Mesenchymal stem cell (in vitro differentiated cells and primary cell): ENCODE measurements around the gene LIMS1.

Experiments used
- DNase-seq: peaks from one replicate; pipeline ENCODE4 v3.0.0-alpha.2; 2013
- H2AFZ ChIP-seq: one replicate; pipeline ENCODE4 v1.6.1; 2013; ENCODE audit warnings: low read depth, mild to moderate bottlenecking, control low read depth, inconsistent platforms, low read length, moderate library complexity
- H2AK5ac ChIP-seq: 2 replicates; pipeline ENCODE4 v1.6.1; 2013; ENCODE audit warnings: low read length, moderate library complexity, mild to moderate bottlenecking, inconsistent platforms; ENCODE audit not compliant: severe bottlenecking
- H2BK120ac ChIP-seq: one replicate; pipeline ENCODE4 v1.6.1; 2013; ENCODE audit warnings: low read depth, mild to moderate bottlenecking, inconsistent platforms, low read length, moderate library complexity
- H2BK12ac ChIP-seq, 2 experiments: one replicate each; pipeline ENCODE4 v1.6.1; 2013; ENCODE audit warnings: inconsistent platforms in 2 of 2, low read length in 2 of 2, mild to moderate bottlenecking in 2 of 2, moderate library complexity in 2 of 2, control low read depth in 1 of 2
- H2BK15ac ChIP-seq: one replicate; pipeline ENCODE4 v1.6.1; 2013; ENCODE audit warnings: mild to moderate bottlenecking, low read depth, inconsistent platforms; ENCODE audit not compliant: poor library complexity, severe bottlenecking
- H2BK5ac ChIP-seq: 2 replicates; pipeline ENCODE4 v1.6.1; 2013; ENCODE audit warnings: low read depth, mild to moderate bottlenecking, low read length, control low read depth, inconsistent platforms; ENCODE audit not compliant: poor library complexity, severe bottlenecking
- H3K14ac ChIP-seq, 2 experiments: one replicate each; pipeline ENCODE4 v1.6.1; 2013; ENCODE audit warnings: inconsistent platforms in 2 of 2, low read length in 2 of 2, control low read depth in 1 of 2, mild to moderate bottlenecking in 1 of 2, moderate library complexity in 1 of 2
- H3K18ac ChIP-seq, 2 experiments: one replicate each; pipeline ENCODE4 v1.6.1; 2013; ENCODE audit warnings: inconsistent platforms in 2 of 2, low read length in 2 of 2, control low read depth in 1 of 2, low read depth in 1 of 2, mild to moderate bottlenecking in 1 of 2
- H3K23ac ChIP-seq, 2 experiments: one replicate each; pipeline ENCODE4 v1.6.1; 2013; ENCODE audit warnings: inconsistent platforms in 2 of 2, low read length in 2 of 2, mild to moderate bottlenecking in 2 of 2, moderate library complexity in 2 of 2, control low read depth in 1 of 2
- H3K27ac ChIP-seq: 2 replicates; pipeline ENCODE4 v1.5.1; 2013; ENCODE audit warnings: mild to moderate bottlenecking, moderate library complexity, low read length, control low read depth, inconsistent platforms; ENCODE audit not compliant: poor library complexity, severe bottlenecking
- H3K27me3 ChIP-seq, 2 experiments: 2 replicates each; pipeline versions ENCODE4 v1.6.1 to v1.7.0; 2013; ENCODE audit warnings: low read length in 2 of 2, mild to moderate bottlenecking in 2 of 2, moderate library complexity in 2 of 2, control low read depth in 1 of 2, inconsistent platforms in 1 of 2; ENCODE audit not compliant: control insufficient read depth in 1 of 2, insufficient read depth in 1 of 2
- H3K36me3 ChIP-seq, 2 experiments: 2 replicates each; pipeline versions ENCODE4 v1.6.1 to v1.7.0; 2013; ENCODE audit warnings: low read length in 2 of 2, control low read depth in 1 of 2, inconsistent platforms in 1 of 2, low read depth in 1 of 2, mild to moderate bottlenecking in 1 of 2; ENCODE audit not compliant: insufficient read depth in 2 of 2, control insufficient read depth in 1 of 2
- H3K4ac ChIP-seq, 2 experiments: one replicate each; pipeline ENCODE4 v1.6.1; 2013; ENCODE audit warnings: inconsistent platforms in 2 of 2, low read length in 2 of 2, mild to moderate bottlenecking in 2 of 2, moderate library complexity in 2 of 2, control low read depth in 1 of 2, low read depth in 1 of 2
- H3K4me1 ChIP-seq: 2 replicates; pipeline ENCODE4 v1.6.1; 2013; ENCODE audit warnings: low read depth, low read length, control low read depth; ENCODE audit not compliant: control insufficient read depth, insufficient read depth
- H3K4me2 ChIP-seq: 2 replicates; pipeline ENCODE4 v1.6.1; 2013; ENCODE audit warnings: low read length, mild to moderate bottlenecking, inconsistent platforms; ENCODE audit not compliant: poor library complexity, severe bottlenecking
- H3K4me3 ChIP-seq, 2 experiments: 2 replicates each; pipeline versions ENCODE4 v1.5.1 to v1.7.0; 2013; ENCODE audit warnings: low read length in 2 of 2, mild to moderate bottlenecking in 2 of 2, control low read depth in 1 of 2, low read depth in 1 of 2; ENCODE audit not compliant: insufficient read depth in 1 of 2
- H3K79me1 ChIP-seq: replicated peaks from 2 replicates; pipeline ENCODE4 v1.6.1; 2013; ENCODE audit warnings: mild to moderate bottlenecking, control low read depth, low read length, inconsistent platforms; ENCODE audit not compliant: poor library complexity, severe bottlenecking
- H3K9ac ChIP-seq: 2 replicates; pipeline ENCODE4 v1.7.0; 2013; ENCODE audit warnings: mild to moderate bottlenecking, low read length, moderate library complexity
- H3K9me3 ChIP-seq: 2 replicates; pipeline ENCODE4 v1.7.0; 2013; ENCODE audit warnings: mild to moderate bottlenecking, low read length; ENCODE audit not compliant: control insufficient read depth
- H4K8ac ChIP-seq: one replicate; pipeline ENCODE4 v1.6.1; 2013; ENCODE audit warnings: inconsistent platforms, mild to moderate bottlenecking, low read length, moderate library complexity
- H4K91ac ChIP-seq: one replicate; pipeline ENCODE4 v1.6.1; 2013; ENCODE audit warnings: mild to moderate bottlenecking, low read length, inconsistent platforms
- WGBS: methylation state at CpG from one replicate; pipeline ENCODE4 v1.1.7; 2013; ENCODE audit warnings: mixed read lengths; 5-methylcytosine and 5-hydroxymethylcytosine counted together

The LIMS1 gene

GRCh38 chr2:108571286-108571685, 37.0 kb downstream of the LIMS1 start:
- Histone ChIP-seq H4K8ac (no peak overlapping the region), H2AFZ (no peak overlapping the region), H2BK12ac (no peak overlapping the region), H4K91ac (no peak overlapping the region), H3K9me3 (no peaks in the 10 kb centered on the region), H2BK5ac (no peak overlapping the region), H3K4ac (no peak overlapping the region), H3K4me3 (no peak overlapping the region), H3K18ac (no peak overlapping the region), H3K36me3 (peaks cover 0 to 2% of the 10 kb centered on the region in 2 experiments), H2BK15ac (no peak overlapping the region), H3K4me1 (peaks cover 24% of the 10 kb centered on the region), H3K4me2 (no peak overlapping the region), H3K27ac (peak overlapping the region; percentile 38), H3K27me3 (no peaks in the 10 kb centered on the region), H3K14ac (no peak overlapping the region), H3K23ac (no peak overlapping the region), H2AK5ac (no peak overlapping the region), H3K79me1 (no peaks in the 10 kb centered on the region), H2BK120ac (no peak overlapping the region), H3K9ac (no peak overlapping the region)
- no CpG with 5 or more reads among the region's 3 CpGs for WGBS
- DNase-seq = peak; percentile 91

- no peak overlapping the region for H3K23ac ChIP-seq
- H4K91ac ChIP-seq = no peak overlapping the region
- H3K9ac ChIP-seq = peak overlapping the region; percentile 80
- H3K27me3 ChIP-seq = no peaks in the 10 kb centered on the region
- 63% methylated on average over 2 of the region's 3 CpGs for WGBS
- H2BK120ac ChIP-seq = peak overlapping the region; percentile 34
- H3K79me1 ChIP-seq = no peaks in the 10 kb centered on the region
- peak; percentile 83 for DNase-seq
- H3K9me3 ChIP-seq = no peaks in the 10 kb centered on the region
- H3K27ac ChIP-seq = no peak overlapping the region
- H3K14ac ChIP-seq = no peak overlapping the region
- peak overlapping the region in 1 of 2 experiments; percentile 57 for H3K4me3 ChIP-seq
- H3K4ac ChIP-seq = no peak overlapping the region
- H3K4me1 ChIP-seq = peaks cover 26% of the 10 kb centered on the region
- H2BK5ac ChIP-seq = no peak overlapping the region
- no peak overlapping the region for H3K4me2 ChIP-seq
- no peak overlapping the region for H4K8ac ChIP-seq
- no peak overlapping the region for H2BK12ac ChIP-seq
- H2BK15ac ChIP-seq = no peak overlapping the region
- H3K18ac ChIP-seq = no peak overlapping the region
- H3K36me3 ChIP-seq = no peaks in the 10 kb centered on the region
- no peak overlapping the region for H2AK5ac ChIP-seq
- H2AFZ ChIP-seq = no peak overlapping the region
These were observed 38.8 kb downstream of the LIMS1 start for GRCh38 chr2:108573061-108573460.

GRCh38 chr2:108574332-108574731, 40.1 kb downstream of the LIMS1 start:
- no peak overlapping the region for H3K23ac ChIP-seq
- H3K9ac ChIP-seq = no peak overlapping the region
- peak overlapping the region; percentile 99 for H2AK5ac ChIP-seq
- H4K8ac ChIP-seq = peak overlapping the region; percentile 89
- H3K18ac ChIP-seq = peak overlapping the region; percentile 57 to 88
- H3K9me3 ChIP-seq = no peaks in the 10 kb centered on the region
- no peak overlapping the region for H2BK5ac ChIP-seq
- no peak overlapping the region for H2BK15ac ChIP-seq
- H3K4me3 ChIP-seq = no peak overlapping the region
- peak overlapping the region; percentile 79 for H4K91ac ChIP-seq
- H3K14ac ChIP-seq = no peak overlapping the region
- peak overlapping the region; percentile 42 for H3K4me2 ChIP-seq
- H2AFZ ChIP-seq = no peak overlapping the region
- no peaks in the 10 kb centered on the region for H3K27me3 ChIP-seq
- peak overlapping the region; percentile 88 for H3K27ac ChIP-seq
- no CpG with 5 or more reads among the region's 2 CpGs for WGBS
- peak overlapping the region; percentile 24 to 92 for H3K4ac ChIP-seq
- no peaks in the 10 kb centered on the region for H3K79me1 ChIP-seq
- peak overlapping the region; percentile 58 for H2BK120ac ChIP-seq
- no peak for DNase-seq
- H3K4me1 ChIP-seq = peaks cover 23% of the 10 kb centered on the region
- H2BK12ac ChIP-seq = peak overlapping the region; percentile 86 to 98
- no peaks in the 10 kb centered on the region for H3K36me3 ChIP-seq

- Histone ChIP-seq H2BK120ac (no peak overlapping the region), H3K18ac (peak overlapping the region; percentile 23 to 74), H4K91ac (no peak overlapping the region), H2AK5ac (peak overlapping the region; percentile 87), H3K36me3 (no peaks in the 10 kb centered on the region), H2BK15ac (no peak overlapping the region), H3K23ac (no peak overlapping the region), H3K4ac (peak overlapping the region in 1 of 2 experiments; percentile 76), H2BK12ac (peak overlapping the region in 1 of 2 experiments; percentile 85), H3K27me3 (no peaks in the 10 kb centered on the region), H3K79me1 (no peaks in the 10 kb centered on the region), H3K14ac (no peak overlapping the region), H4K8ac (no peak overlapping the region), H2BK5ac (no peak overlapping the region), H3K4me1 (peaks cover 27% of the 10 kb centered on the region), H3K27ac (peak overlapping the region; percentile 88), H3K4me3 (no peak overlapping the region), H3K9ac (peak overlapping the region; percentile 54), H2AFZ (no peak overlapping the region), H3K4me2 (peak overlapping the region; percentile 62), H3K9me3 (no peaks in the 10 kb centered on the region)
- DNase-seq = peak; percentile 86
- 16% methylated on average over 6 of the region's 7 CpGs for WGBS
These were observed 41.1 kb downstream of the LIMS1 start for GRCh38 chr2:108575132-108575966.
